H9 (cell line): ENCODE data around the gene MRPS18B. TPM values are rescaled to one million over a fixed set of nuclear protein-coding genes. Genes with fewer than 3 reads are reported as not detected.

Experiments
- DNase-seq: peaks from one replicate; pipeline ENCODE4 v3.0.0-alpha.2; 2017
- H2AFZ ChIP-seq: one replicate; pipeline ENCODE4 v1.6.1; 2013; ENCODE audit warnings: mild to moderate bottlenecking, low read length, control low read depth, moderate library complexity
- H2AK5ac ChIP-seq: 2 replicates; pipeline ENCODE4 v1.6.1; 2013; ENCODE audit warnings: low read length, control low read depth, mixed read lengths; ENCODE audit not compliant: insufficient read length
- H2BK120ac ChIP-seq: one replicate; pipeline ENCODE4 v1.6.1; 2013; ENCODE audit warnings: low read depth, mild to moderate bottlenecking, low read length, control low read depth, inconsistent platforms; ENCODE audit not compliant: poor library complexity, severe bottlenecking
- H2BK12ac ChIP-seq: 2 replicates; pipeline ENCODE4 v1.6.1; 2013; ENCODE audit warnings: low read length, control low read depth, mixed read lengths, low read depth; ENCODE audit not compliant: insufficient read length
- H2BK15ac ChIP-seq: 2 replicates; pipeline ENCODE4 v1.6.1; 2013; ENCODE audit warnings: low read depth, low read length, control low read depth
- H2BK20ac ChIP-seq: one replicate; pipeline ENCODE4 v1.6.1; 2013; ENCODE audit warnings: low read depth, mild to moderate bottlenecking, low read length, control low read depth, inconsistent platforms; ENCODE audit not compliant: poor library complexity, severe bottlenecking
- H2BK5ac ChIP-seq: 2 replicates; pipeline ENCODE4 v1.6.1; 2013; ENCODE audit warnings: low read length, control low read depth, mixed read lengths; ENCODE audit not compliant: insufficient read length
- H3K14ac ChIP-seq: 2 replicates; pipeline ENCODE4 v1.6.1; 2013; ENCODE audit warnings: low read length, control low read depth; ENCODE audit not compliant: insufficient read depth
- H3K18ac ChIP-seq: 2 replicates; pipeline ENCODE4 v1.6.1; 2013; ENCODE audit warnings: low read depth, mild to moderate bottlenecking, mixed read lengths, low read length, control low read depth; ENCODE audit not compliant: insufficient read length
- H3K23ac ChIP-seq: 2 replicates; pipeline ENCODE4 v1.6.1; 2013; ENCODE audit warnings: low read length, control low read depth, mixed read lengths, low read depth; ENCODE audit not compliant: insufficient read length
- H3K23me2 ChIP-seq: 2 replicates; pipeline ENCODE4 v1.6.1; 2013; ENCODE audit warnings: low read depth, mild to moderate bottlenecking, mixed read lengths, low read length, control low read depth; ENCODE audit not compliant: insufficient read length, poor library complexity, severe bottlenecking
- H3K27ac ChIP-seq: 2 replicates; pipeline ENCODE4 v1.5.1; 2013; ENCODE audit warnings: low read length, control low read depth, mixed read lengths, low read depth; ENCODE audit not compliant: insufficient read length
- H3K27me3 ChIP-seq: 2 replicates; pipeline ENCODE4 v1.6.1; 2013; ENCODE audit warnings: low read length, control low read depth, inconsistent platforms; ENCODE audit not compliant: insufficient read depth
- H3K4ac ChIP-seq: 2 replicates; pipeline ENCODE4 v1.6.1; 2013; ENCODE audit warnings: low read depth, mild to moderate bottlenecking, control low read depth, inconsistent platforms, low read length, moderate library complexity
- H3K4me1 ChIP-seq: 2 replicates; pipeline ENCODE4 v1.6.1; 2013; ENCODE audit warnings: low read length, control low read depth, inconsistent platforms; ENCODE audit not compliant: insufficient read depth
- H3K4me2 ChIP-seq: 2 replicates; pipeline ENCODE4 v1.6.1; 2013; ENCODE audit warnings: low read length, control low read depth, mixed read lengths; ENCODE audit not compliant: insufficient read length, insufficient read depth
- H3K56ac ChIP-seq: 2 replicates; pipeline ENCODE4 v1.6.1; 2013; ENCODE audit warnings: low read depth, mild to moderate bottlenecking, mixed read lengths, low read length, control low read depth; ENCODE audit not compliant: insufficient read length
- H3K79me1 ChIP-seq: 2 replicates; pipeline ENCODE4 v1.6.1; 2013; ENCODE audit warnings: low read depth, mild to moderate bottlenecking, moderate library complexity, low read length, control low read depth, inconsistent platforms; ENCODE audit not compliant: insufficient read depth, poor library complexity, severe bottlenecking
- H3K79me2 ChIP-seq: 2 replicates; pipeline ENCODE4 v1.6.1; 2013; ENCODE audit warnings: low read length, control low read depth, inconsistent platforms; ENCODE audit not compliant: insufficient read depth
- H3K9ac ChIP-seq: 2 replicates; pipeline ENCODE4 v1.6.1; 2013; ENCODE audit warnings: low read length, control low read depth, mixed read lengths; ENCODE audit not compliant: insufficient read length; ENCODE audit errors: extremely low read depth
- H3K9me3 ChIP-seq: one replicate; pipeline ENCODE4 v1.6.1; 2013; ENCODE audit warnings: low read depth, low read length, inconsistent platforms; ENCODE audit not compliant: control insufficient read depth
- H3T11ph ChIP-seq: one replicate; pipeline ENCODE4 v1.6.1; 2013; ENCODE audit warnings: mild to moderate bottlenecking, low read length, control low read depth, inconsistent platforms
- H4K20me1 ChIP-seq: one replicate; pipeline ENCODE4 v1.6.1; 2013; ENCODE audit not compliant: control insufficient read depth, insufficient read length, insufficient read depth
- H4K5ac ChIP-seq: 2 replicates; pipeline ENCODE4 v1.6.1; 2013; ENCODE audit warnings: low read depth, mild to moderate bottlenecking, mixed read lengths, low read length, control low read depth; ENCODE audit not compliant: insufficient read length
- H4K8ac ChIP-seq: replicated peaks from 2 replicates; pipeline ENCODE4 v1.6.1; 2013; ENCODE audit warnings: low read length, control low read depth, mixed read lengths, low read depth; ENCODE audit not compliant: insufficient read length
- H4K91ac ChIP-seq: 2 replicates; pipeline ENCODE4 v1.6.1; 2013; ENCODE audit warnings: low read depth, mild to moderate bottlenecking, moderate library complexity, mixed read lengths, low read length, control low read depth; ENCODE audit not compliant: insufficient read length
- H3K27ac Mint-ChIP-seq, 3 experiments: 2 replicates in 2 of 3; 3 replicates in 1 of 3; pipeline ENCODE4 v1.8.0; 2020 to 2021; ENCODE audit warnings: mixed read lengths in 3 of 3, mild to moderate bottlenecking in 1 of 3, moderate library complexity in 1 of 3
- H3K27me3 Mint-ChIP-seq: 2 replicates; pipeline ENCODE4 v1.8.0; 2021; ENCODE audit warnings: low read depth, mild to moderate bottlenecking, moderate library complexity, mixed read lengths
- H3K36me3 Mint-ChIP-seq, 3 experiments: 2 replicates in 2 of 3; 3 replicates in 1 of 3; pipeline ENCODE4 v1.8.0; 2020 to 2021; ENCODE audit warnings: low read depth in 3 of 3, mixed read lengths in 3 of 3; ENCODE audit not compliant: insufficient read depth in 1 of 3
- H3K4me1 Mint-ChIP-seq, 2 experiments: 2 replicates each; pipeline ENCODE4 v1.8.0; 2020; ENCODE audit warnings: mixed read lengths in 2 of 2
- H3K4me3 Mint-ChIP-seq, 2 experiments: 2 replicates in 1 of 2; 3 replicates in 1 of 2; pipeline ENCODE4 v1.8.0; 2020 to 2021; ENCODE audit warnings: mild to moderate bottlenecking in 2 of 2, mixed read lengths in 2 of 2, moderate library complexity in 1 of 2
- H3K9me3 Mint-ChIP-seq, 2 experiments: 2 replicates in 1 of 2; 3 replicates in 1 of 2; pipeline ENCODE4 v1.8.0; 2020; ENCODE audit warnings: mild to moderate bottlenecking in 2 of 2, mixed read lengths in 2 of 2, moderate library complexity in 1 of 2
- WGBS: extraction: QIAGEN DNeasy Blood & Tissue Kit; methylation state at CpG from one replicate; pipeline ENCODE4 v1.1.7; 2013; ENCODE audit warnings: missing lambda C conversion rate, low lambda C conversion rate, mixed read lengths; ENCODE audit not compliant: insufficient read length; ENCODE audit errors: extremely low coverage; 5-methylcytosine and 5-hydroxymethylcytosine counted together
- total RNA-seq: library from RNA; stranded (reverse); gene quantifications from 2 replicates; pipeline ENCODE4 v1.2.1, GENCODE V29; 2021
- TF ChIP-seq, protein P1 (sequence below): fragments of 200-600 bp; sonication (generic); conservative IDR thresholded peaks from 3 replicates; pipeline ENCODE4 v1.8.0; 2021; ENCODE audit warnings: antibody characterized with exemption, mild to moderate bottlenecking

The MRPS18B gene
- total RNA-seq, 1 experiment from 2014 or later = 54.0 TPM

DNA sequence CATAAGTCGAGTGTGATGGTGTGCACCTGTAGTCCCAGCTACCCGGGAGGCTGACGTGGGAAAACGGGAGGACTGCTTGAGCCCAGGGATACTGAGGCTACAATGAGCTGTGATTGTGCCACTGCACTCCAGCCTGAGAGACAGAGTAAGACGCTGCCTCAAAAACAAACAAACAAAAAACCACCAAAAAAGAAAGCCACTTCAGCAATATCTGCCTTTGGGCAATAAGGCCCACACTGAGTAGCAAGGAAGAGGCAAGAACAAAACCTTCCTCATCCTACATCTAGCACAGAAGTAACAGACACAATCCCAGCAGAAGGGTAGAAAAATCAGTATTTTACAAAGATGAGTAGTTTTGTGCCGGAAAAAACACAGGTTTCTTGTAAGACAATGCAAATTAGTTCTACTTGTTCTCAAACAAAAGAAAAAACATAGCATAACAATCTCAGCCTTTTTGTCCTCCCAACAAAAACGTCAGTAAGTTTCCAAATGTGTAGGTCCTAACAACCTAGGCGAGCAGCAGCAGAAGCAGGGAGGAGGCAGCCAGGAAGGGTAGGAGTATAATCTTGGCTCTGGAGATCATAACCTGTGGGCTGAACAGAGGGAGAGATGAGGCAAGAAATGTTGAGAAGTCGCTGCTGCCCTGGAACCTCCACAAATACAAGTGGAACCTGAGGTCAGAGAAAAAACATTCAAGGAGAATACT, 6.3 kb upstream of the MRPS18B start:
- Histone ChIP-seq H2BK12ac (no peak overlapping the region), H3K56ac (no peak overlapping the region), H3K23me2 (peaks cover 10% of the 10 kb centered on the region), H4K5ac (no peak overlapping the region), H2BK20ac (no peak overlapping the region), H3K9ac (no peak overlapping the region), H2BK15ac (no peak overlapping the region), H3K79me1 (no peaks in the 10 kb centered on the region), H3K4ac (no peak overlapping the region), H2AFZ (no peak overlapping the region), H2AK5ac (no peak overlapping the region), H3K27ac (no peak overlapping the region), H3K23ac (no peak overlapping the region), H3K4me2 (no peak overlapping the region), H2BK5ac (no peak overlapping the region), H4K8ac (no peak overlapping the region), H3K18ac (no peak overlapping the region), H3T11ph (no peak overlapping the region), H3K79me2 (peaks cover 2% of the 10 kb centered on the region; the same call in 1 of the 2 replicates), H4K91ac (no peak overlapping the region), H4K20me1 (no peaks in the 10 kb centered on the region), H3K27me3 (no peaks in the 10 kb centered on the region), H3K9me3 (no peaks in the 10 kb centered on the region), H3K4me1 (peaks cover 4% of the 10 kb centered on the region; the same call in 1 of the 2 replicates), H3K14ac (no peak overlapping the region), H2BK120ac (no peak overlapping the region)
- TF ChIP-seq, protein P1, sequence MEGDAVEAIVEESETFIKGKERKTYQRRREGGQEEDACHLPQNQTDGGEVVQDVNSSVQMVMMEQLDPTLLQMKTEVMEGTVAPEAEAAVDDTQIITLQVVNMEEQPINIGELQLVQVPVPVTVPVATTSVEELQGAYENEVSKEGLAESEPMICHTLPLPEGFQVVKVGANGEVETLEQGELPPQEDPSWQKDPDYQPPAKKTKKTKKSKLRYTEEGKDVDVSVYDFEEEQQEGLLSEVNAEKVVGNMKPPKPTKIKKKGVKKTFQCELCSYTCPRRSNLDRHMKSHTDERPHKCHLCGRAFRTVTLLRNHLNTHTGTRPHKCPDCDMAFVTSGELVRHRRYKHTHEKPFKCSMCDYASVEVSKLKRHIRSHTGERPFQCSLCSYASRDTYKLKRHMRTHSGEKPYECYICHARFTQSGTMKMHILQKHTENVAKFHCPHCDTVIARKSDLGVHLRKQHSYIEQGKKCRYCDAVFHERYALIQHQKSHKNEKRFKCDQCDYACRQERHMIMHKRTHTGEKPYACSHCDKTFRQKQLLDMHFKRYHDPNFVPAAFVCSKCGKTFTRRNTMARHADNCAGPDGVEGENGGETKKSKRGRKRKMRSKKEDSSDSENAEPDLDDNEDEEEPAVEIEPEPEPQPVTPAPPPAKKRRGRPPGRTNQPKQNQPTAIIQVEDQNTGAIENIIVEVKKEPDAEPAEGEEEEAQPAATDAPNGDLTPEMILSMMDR = no peak
- no peak for DNase-seq
- H3K27me3 Mint-ChIP-seq = peaks cover under 1% of the 10 kb centered on the region; the same call in 1 of the 2 replicates
- H3K36me3 Mint-ChIP-seq = peaks cover 41 to 82% (median 67%) of the 10 kb centered on the region in 3 experiments
- no peak overlapping the region for H3K4me3 Mint-ChIP-seq
- H3K9me3 Mint-ChIP-seq = peaks cover 1 to 4% of the 10 kb centered on the region in 2 experiments; a peak in 3 of 5 replicates
- no CpG with 5 or more reads among the region's 9 CpGs for WGBS
- peak overlapping the region; percentile 11 to 79 (median 47); a peak in 5 of 7 replicates for H3K27ac Mint-ChIP-seq
- peaks cover 30 to 39% of the 10 kb centered on the region in 2 experiments for H3K4me1 Mint-ChIP-seq
